ENCODE results near the gene MIAT. TPM values are rescaled to one million over a fixed set of nuclear protein-coding genes. Genes with fewer than 3 reads are reported as not detected.

MIAT gene
- total and polyA plus RNA-seq, 9 of the 15 experiments (the other 6 are each of a cell fraction or from before 2014, with no cell fraction given), result 0.03 to 0.93 (median 0.34) TPM

DNA sequence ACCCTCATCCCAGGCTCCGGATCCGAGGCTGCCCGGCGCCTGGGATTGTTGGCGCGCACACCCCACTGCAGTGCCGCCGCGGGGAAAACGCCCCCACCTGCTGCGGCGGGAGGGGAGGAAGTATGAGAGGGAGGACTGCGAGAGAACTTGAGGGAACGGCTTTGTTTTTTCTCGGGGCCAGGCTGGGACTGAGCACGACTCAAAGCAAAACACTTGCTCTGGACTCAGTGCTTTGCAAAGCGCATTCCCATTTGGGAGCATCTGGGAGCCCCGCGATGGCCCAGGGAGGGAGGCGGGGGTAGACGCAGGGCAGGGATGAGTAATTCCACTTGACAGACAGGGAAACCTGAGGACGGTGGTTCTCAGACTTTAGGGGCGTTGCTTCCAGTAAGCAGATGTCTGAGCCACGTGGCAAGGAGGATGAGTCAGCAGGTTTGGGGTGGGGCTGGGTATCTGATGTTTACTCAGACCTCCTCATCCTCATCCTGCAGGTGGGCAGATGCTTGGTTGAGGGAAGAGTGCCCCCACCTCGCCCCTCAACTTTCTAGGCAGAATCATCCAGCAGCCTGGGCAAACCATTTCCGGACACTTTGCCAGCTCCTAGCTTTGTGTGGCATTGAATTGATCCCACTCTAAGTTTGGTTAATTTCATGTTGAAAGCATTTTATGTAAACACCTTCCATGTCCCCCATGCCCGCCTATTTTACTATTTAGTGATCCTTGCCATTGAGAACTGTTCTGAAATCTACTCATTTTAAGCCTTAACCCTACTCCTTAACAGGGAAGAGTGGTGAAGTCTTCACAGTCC is 1.5 kb downstream of the MIAT start (continued):
- TF ChIP-seq SREBF2 (CRISPR knock-in tag; IDR thresholded peaks at IDR 0.05) (no peak), LCOR (CRISPR knock-in tag; IDR thresholded peaks at IDR 0.05) (no peak), ZC3H4 (CRISPR knock-in tag; IDR thresholded peaks at IDR 0.05; ENCODE audit: borderline replicate concordance) (no peak), ZNF696 (CRISPR knock-in tag; conservative IDR thresholded peaks at IDR 0.05) (no peak), SMARCE1 (IDR thresholded peaks at IDR 0.05) (peak; percentile 82), SIN3A (IDR thresholded peaks at IDR 0.05; ENCODE audit: borderline replicate concordance in 2 of 2, control insufficient read depth in 1 of 2, low read depth in 2 of 2, low read length in 2 of 2) (peak in 1 of 2 experiments; percentile 68; a peak in 1 of 4 replicates), C11orf30 (IDR thresholded peaks at IDR 0.05; ENCODE audit: low read depth) (peak; percentile 99), FOXA3 (CRISPR knock-in tag; conservative IDR thresholded peaks at IDR 0.05 in 1 of 2, IDR thresholded peaks at IDR 0.05 in 1 of 2) (peak; percentile 80 to 94), ZNF316 (IDR thresholded peaks at IDR 0.05) (peak; percentile 99), ZNF668 (CRISPR knock-in tag; IDR thresholded peaks at IDR 0.05) (no peak), ARID2 (IDR thresholded peaks at IDR 0.05) (no peak), ZNF134 (CRISPR knock-in tag; conservative IDR thresholded peaks at IDR 0.05) (no peak), RCOR1 (IDR thresholded peaks at IDR 0.05; ENCODE audit: borderline replicate concordance in 1 of 2, low read depth in 2 of 2, low read length in 2 of 2) (peak in 1 of 2 experiments; percentile 84; a peak in 2 of 4 replicates), NFXL1 (CRISPR knock-in tag; IDR thresholded peaks at IDR 0.05) (no peak), MEIS2 (IDR thresholded peaks at IDR 0.05; ENCODE audit: partially characterized antibody) (peak; percentile 78)
- TF ChIP-seq, protein P1, sequence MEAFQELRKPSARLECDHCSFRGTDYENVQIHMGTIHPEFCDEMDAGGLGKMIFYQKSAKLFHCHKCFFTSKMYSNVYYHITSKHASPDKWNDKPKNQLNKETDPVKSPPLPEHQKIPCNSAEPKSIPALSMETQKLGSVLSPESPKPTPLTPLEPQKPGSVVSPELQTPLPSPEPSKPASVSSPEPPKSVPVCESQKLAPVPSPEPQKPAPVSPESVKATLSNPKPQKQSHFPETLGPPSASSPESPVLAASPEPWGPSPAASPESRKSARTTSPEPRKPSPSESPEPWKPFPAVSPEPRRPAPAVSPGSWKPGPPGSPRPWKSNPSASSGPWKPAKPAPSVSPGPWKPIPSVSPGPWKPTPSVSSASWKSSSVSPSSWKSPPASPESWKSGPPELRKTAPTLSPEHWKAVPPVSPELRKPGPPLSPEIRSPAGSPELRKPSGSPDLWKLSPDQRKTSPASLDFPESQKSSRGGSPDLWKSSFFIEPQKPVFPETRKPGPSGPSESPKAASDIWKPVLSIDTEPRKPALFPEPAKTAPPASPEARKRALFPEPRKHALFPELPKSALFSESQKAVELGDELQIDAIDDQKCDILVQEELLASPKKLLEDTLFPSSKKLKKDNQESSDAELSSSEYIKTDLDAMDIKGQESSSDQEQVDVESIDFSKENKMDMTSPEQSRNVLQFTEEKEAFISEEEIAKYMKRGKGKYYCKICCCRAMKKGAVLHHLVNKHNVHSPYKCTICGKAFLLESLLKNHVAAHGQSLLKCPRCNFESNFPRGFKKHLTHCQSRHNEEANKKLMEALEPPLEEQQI (IDR thresholded peaks at IDR 0.05), result no peak
- TF ChIP-seq, protein P2, sequence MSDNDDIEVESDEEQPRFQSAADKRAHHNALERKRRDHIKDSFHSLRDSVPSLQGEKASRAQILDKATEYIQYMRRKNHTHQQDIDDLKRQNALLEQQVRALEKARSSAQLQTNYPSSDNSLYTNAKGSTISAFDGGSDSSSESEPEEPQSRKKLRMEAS (CRISPR knock-in tag; IDR thresholded peaks at IDR 0.05), result peak; percentile 81
- TF ChIP-seq, protein P3, sequence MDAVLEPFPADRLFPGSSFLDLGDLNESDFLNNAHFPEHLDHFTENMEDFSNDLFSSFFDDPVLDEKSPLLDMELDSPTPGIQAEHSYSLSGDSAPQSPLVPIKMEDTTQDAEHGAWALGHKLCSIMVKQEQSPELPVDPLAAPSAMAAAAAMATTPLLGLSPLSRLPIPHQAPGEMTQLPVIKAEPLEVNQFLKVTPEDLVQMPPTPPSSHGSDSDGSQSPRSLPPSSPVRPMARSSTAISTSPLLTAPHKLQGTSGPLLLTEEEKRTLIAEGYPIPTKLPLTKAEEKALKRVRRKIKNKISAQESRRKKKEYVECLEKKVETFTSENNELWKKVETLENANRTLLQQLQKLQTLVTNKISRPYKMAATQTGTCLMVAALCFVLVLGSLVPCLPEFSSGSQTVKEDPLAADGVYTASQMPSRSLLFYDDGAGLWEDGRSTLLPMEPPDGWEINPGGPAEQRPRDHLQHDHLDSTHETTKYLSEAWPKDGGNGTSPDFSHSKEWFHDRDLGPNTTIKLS (IDR thresholded peaks at IDR 0.05; ENCODE audit: borderline replicate concordance, low read depth), result peak; percentile 92
- TF ChIP-seq, protein P4, sequence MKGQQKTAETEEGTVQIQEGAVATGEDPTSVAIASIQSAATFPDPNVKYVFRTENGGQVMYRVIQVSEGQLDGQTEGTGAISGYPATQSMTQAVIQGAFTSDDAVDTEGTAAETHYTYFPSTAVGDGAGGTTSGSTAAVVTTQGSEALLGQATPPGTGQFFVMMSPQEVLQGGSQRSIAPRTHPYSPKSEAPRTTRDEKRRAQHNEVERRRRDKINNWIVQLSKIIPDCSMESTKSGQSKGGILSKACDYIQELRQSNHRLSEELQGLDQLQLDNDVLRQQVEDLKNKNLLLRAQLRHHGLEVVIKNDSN (CRISPR knock-in tag; IDR thresholded peaks at IDR 0.05), result peak; percentile 86
- TF ChIP-seq, protein P5, sequence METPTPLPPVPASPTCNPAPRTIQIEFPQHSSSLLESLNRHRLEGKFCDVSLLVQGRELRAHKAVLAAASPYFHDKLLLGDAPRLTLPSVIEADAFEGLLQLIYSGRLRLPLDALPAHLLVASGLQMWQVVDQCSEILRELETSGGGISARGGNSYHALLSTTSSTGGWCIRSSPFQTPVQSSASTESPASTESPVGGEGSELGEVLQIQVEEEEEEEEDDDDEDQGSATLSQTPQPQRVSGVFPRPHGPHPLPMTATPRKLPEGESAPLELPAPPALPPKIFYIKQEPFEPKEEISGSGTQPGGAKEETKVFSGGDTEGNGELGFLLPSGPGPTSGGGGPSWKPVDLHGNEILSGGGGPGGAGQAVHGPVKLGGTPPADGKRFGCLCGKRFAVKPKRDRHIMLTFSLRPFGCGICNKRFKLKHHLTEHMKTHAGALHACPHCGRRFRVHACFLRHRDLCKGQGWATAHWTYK (CRISPR knock-in tag; IDR thresholded peaks at IDR 0.05), result no peak
